ENCODE measurements around the gene NFATC1.
"Not testable (repeated sequence)": the region's sequence is repeated elsewhere in the genome, so short reads cannot be mapped to it uniquely, and the experiment has no call there.

Gene NFATC1

GRCh38 chr18:79468119-79468789 lies 72.5 kb downstream of the NFATC1 start:
- FAIRE-seq, result no peak

DNA sequence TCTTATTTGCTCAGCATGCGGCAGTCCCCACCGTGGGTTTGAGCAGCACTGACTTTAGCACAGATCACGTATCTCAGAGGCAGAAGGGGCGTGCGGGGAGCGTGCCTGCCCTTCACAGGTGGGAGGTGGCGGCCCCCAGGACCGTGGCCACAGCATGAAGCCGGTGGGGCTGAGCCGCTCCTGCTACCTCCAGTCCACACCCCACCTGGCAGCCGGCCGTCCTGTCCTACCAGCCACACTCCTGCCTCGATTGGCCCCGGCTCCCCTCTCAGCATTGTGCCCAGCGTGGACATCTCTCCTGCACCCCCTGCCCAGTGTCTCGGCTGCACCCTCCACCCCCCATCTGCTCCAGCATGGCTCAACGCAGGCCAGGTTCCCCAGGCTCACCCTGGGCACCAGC lies 73.6 kb downstream of the NFATC1 start:
- DNase-seq (ENCODE audit: insufficient read length, low spot score) (no peak), FAIRE-seq (no peak)

More at GRCh38 chr18:79468119-79468789, 72.5 kb downstream of the NFATC1 start:
- no peak for DNase-seq (ENCODE audit: insufficient read length, low spot score)

DNA sequence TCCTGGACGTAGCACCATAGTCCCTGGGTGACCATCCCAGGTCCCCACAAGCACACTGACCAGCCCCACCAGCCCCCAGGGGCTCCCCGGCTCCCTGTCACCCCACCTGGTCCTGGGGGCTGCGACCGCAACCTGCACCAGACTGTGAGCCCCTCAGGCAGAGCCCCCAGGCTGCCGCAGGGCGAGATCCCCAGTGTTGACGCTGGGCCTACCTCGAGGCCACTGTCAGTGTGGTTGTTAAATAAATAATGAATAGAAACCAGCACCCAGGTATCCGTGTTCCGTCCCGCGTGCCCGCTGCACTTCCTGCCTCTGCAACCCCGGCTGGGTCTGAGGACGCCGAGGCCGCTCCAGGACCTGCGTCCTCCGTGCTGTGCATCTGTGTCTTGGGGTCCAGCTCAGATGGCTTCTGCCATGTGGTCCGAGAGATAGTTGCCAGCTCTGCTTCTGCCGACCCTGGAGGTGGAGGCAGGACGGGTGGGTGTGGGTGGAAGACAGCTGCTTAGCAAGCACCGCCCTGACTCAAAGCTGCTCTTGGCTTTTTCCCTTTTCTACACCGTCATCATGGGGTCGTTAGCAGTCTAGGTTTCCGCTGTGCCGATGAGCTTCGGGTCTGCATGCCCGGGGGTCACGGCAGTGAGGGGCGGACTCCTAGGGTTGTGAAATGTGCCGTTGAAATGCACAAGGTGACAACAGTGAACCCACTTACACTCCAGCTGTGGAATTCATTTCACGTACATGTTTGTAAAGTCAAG lies 74.2 kb downstream of the NFATC1 start:
- DNase-seq (ENCODE audit: insufficient read length, low spot score) (no peak), FAIRE-seq (no peak)

DNA sequence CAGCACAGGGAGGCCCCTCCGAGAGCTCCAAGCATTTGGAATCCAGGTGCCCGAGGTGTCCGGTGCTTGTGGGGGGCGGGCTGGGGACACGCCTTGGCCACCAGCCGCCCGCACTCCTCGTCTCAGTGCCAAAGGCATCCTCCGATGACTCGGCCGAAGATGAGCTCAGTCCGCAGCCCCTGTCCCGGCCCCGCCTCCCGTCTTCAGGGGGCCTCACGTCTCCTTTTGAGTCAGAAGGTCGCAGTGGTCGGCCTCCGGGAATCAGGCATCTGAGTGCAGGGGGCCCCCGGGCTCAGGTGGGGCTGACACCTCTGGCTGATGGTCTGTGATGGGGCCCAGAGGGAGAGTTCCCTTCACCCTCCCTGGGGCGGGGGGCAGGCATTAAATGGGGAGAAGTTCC lies 74.8 kb downstream of the NFATC1 start:
- FAIRE-seq (no peak), DNase-seq (ENCODE audit: insufficient read length, low spot score) (no peak)

- FAIRE-seq (no peak), DNase-seq (ENCODE audit: insufficient read length, low spot score) (no peak)
These were observed 75.3 kb downstream of the NFATC1 start for GRCh38 chr18:79471046-79471445.

- DNase-seq (ENCODE audit: insufficient read length, low spot score), result no peak
- no peak for FAIRE-seq
These were observed 75.9 kb downstream of the NFATC1 start for GRCh38 chr18:79471597-79471996.

GRCh38 chr18:79472176-79472575 lies 76.4 kb downstream of the NFATC1 start:
- no peak for DNase-seq (ENCODE audit: insufficient read length, low spot score)
- no peak for FAIRE-seq

DNA sequence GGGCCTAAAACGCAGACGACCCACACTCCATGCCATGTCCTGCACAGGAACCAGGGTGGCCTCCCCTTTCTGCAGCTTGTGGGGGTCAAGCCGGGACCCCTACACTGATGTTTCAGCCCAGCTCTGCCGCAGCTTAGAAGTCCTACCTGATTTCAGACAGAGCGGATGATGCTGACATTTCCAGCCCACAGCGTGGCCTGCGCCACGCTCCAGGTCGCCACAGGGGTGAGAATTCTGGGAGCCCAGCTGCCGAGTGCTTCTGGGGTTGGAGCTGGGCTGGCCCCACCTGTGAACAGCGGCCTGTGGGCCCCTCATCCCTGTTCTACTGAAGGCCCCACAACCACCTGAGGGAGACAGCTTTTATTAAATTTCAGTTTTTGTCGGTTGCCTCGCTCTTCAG lies 77.2 kb downstream of the NFATC1 start:
- DNase-seq (ENCODE audit: insufficient read length, low spot score), result no peak
- FAIRE-seq, result no peak

DNA sequence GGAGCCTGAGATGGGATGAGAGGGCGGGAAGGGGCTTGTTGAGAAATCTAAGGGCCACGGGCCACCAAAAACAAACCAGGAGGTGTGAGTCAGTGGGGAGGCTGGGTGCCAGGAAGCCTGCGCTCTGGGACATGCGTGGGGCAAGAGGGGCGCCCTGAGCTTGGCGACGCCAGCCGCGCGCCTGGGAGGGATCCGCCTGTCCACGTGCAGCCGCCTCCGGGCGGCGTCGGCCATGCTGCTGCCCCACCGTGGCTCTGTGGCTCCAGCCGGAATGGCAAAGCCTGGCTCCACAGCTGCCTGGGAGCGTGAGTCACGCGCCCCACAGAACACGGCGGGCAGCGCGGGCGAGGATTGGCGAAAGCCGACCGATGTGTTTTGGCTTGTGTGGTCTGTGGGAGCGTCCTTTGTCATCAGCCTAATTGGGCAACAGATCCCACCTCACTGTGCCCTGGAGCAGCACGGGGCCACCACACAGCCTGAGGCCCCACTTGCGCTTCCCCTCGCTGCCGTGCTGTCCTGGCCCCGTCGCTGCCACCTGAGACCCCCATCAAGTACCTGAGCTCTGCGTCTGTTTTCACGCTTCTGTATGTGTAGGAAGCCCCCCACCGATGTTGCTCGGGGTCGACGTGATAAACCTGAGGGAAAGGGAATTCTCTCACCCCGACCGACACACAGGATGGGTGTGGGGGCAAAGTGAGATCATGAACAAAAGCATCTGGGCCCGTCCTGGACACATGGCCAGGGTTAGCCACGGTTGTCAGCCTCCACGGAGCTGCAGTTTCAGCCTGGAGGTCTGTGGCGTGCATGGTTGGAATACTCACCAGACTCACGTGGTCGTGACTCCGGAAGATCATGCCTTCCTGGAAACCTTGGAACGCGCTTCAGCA lies 80.5 kb downstream of the NFATC1 start:
- FAIRE-seq, result no peak
- no peak for DNase-seq (ENCODE audit: insufficient read length, low spot score)

- no peak for DNase-seq (ENCODE audit: insufficient read length, low spot score)
- no peak for FAIRE-seq
These were observed 81.3 kb downstream of the NFATC1 start for GRCh38 chr18:79476918-79477571.

DNA sequence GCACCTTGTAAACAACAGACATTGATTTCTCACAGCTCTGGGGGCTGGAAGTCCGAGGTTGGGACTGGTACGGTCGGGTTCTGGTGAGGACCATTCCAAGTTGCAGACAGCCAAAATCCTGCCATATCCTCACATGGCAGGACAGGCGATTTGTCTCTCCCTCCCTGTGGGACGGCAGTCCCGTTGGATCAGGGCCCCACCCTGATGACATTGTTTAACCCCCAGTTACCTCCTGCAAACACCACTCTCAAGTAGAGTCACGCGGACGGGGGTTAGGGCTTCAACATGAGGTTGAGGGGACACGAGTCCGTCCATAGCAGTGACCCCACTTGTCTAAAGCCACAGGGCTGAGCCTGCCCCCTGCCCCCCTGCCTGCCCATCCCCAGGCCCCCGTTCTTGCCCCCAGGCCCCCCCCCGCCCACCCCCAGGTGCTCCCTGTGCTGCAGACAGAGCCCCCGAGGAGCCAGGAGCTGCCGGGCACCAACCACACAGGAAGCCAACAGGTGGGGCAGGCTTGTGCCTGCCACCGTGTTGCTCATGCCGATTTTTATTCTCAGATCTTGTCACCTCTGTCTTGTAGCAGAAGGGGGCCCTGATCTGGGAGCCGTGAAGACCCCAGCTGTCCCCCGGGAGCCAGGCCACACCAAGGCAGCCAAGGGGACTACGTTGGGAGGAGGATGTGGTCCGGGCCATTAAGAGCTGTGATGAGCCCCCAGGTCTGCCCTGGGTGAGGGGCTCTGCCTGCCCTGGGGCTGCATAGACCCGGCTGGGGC lies 82.2 kb downstream of the NFATC1 start:
- FAIRE-seq, result no peak
- no peak for DNase-seq (ENCODE audit: insufficient read length, low spot score)

- DNase-seq (ENCODE audit: insufficient read length, low spot score) (no peak), FAIRE-seq (no peak)
These were observed 82.9 kb downstream of the NFATC1 start for GRCh38 chr18:79478484-79479115.

GRCh38 chr18:79479116-79479760 lies 83.5 kb downstream of the NFATC1 start:
- FAIRE-seq, result no peak
- no peak for DNase-seq (ENCODE audit: insufficient read length, low spot score)

DNA sequence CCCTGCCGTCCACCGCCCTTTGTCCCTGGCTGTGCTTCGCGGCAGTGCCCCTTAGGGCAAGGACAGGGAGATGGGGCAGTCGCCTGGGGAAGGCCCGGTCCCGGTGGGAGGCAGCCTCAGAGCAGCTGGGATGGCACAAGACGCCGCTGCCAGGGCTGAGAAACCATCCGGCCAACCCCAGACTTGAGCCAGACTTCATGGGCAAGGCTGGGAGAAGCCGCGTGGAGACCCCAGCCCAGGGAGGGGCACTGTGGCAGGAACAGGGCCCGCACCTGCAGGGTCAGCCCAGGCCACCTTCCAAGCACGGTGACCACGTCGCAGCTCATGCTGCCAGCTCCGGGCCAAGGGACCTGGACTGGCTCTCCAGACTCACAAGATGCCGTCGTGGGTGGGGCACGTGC lies 84.0 kb downstream of the NFATC1 start:
- no peak for DNase-seq (ENCODE audit: insufficient read length, low spot score)

GRCh38 chr18:79480171-79481045 lies 84.7 kb downstream of the NFATC1 start:
- FAIRE-seq (no peak), DNase-seq (ENCODE audit: insufficient read length, low spot score) (no peak)

More for the DNA sequence above, 84.0 kb downstream of the NFATC1 start:
- no peak for FAIRE-seq

GRCh38 chr18:79481046-79481790 lies 85.5 kb downstream of the NFATC1 start:
- DNase-seq (ENCODE audit: insufficient read length, low spot score) (no peak), FAIRE-seq (no peak)

- not testable (repeated sequence) for DNase-seq (ENCODE audit: insufficient read length, low spot score); FAIRE-seq
These were observed 87.7 kb downstream of the NFATC1 start for GRCh38 chr18:79483393-79483792.
